ENCODE results near the gene ZFP1.
"Not testable (repeated sequence)": the region's sequence is repeated elsewhere in the genome, so short reads cannot be mapped to it uniquely, and the experiment has no call there.

ZFP1 gene

DNA sequence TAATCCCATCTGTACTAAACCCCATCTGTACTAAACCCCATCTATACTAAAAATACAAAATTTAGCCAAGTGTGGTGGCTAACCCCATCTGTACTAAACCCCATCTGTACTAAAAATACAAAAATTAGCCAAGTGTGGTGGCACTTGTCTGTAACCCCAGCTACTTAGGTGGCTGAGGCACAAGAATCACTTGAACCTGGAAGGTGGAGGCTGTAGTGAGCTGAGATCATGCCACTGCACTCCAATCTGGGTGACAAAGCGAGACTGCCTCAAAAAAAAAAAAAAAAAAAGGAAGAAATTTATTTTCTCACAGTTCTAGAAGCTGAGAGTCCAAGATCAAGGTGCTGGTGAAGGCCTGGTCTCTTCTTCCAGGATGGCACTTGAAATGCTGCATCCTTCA, 12.1 kb downstream of the ZFP1 start:
- DNase-seq, result no peak

DNA sequence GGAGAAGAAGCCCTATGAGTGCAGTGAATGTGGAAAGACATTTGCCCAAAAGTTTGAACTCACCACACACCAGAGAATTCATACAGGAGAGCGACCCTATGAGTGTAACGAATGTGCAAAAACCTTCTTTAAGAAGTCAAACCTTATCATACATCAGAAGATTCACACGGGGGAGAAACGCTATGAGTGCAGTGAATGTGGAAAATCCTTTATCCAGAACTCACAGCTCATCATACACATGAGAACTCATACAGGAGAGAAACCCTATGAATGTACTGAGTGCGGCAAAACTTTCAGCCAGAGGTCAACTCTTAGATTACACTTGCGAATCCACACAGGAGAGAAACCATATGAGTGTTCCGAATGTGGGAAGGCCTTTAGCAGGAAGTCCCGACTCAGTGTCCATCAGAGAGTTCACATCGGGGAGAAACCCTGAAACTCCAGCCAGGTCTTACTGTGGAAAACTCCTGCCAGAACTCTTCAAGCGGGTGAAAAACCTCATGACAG, 21.6 kb downstream of the ZFP1 start:
- DNase-seq, result no peak

DNA sequence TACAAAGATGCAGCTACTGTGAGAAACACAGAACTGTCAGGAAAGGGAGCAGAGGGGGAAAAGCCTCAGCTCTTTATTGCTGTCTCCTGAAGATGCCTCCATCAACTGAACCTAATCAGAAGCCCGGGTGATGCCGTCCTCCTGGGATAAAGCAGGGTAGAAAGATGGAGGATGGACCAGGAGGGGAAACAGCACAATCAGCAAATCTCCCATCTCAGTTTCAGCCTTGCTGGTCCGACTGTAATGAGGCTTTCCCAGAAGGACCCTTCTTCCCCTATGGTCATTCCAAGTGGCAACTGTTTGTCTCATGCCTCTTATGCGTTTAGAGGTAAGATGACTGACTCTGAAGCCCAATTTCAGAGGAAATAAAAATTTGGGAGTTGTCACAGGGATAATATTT, 24.3 kb downstream of the ZFP1 start:
- no peak for DNase-seq

DNA sequence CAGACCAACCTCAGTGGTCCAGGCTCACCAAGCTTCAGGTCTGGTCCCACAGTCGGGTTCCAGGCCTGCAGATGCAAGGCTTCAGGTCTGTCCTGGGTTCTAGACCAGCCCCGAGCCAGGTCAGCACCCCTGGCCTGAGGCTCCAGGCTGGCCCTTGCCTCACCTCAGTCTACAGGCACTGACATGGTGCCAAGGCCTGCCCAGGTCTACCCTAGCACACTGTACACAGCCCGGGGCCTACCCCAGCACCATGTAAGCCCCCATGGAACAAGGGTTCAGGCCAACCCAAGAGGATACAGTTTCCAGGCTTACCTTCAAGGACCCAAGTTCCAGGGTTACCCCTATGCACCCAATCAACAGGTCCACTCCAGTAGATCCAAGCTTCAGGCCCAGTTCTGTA, 26.8 kb downstream of the ZFP1 start:
- no peak for DNase-seq

DNA sequence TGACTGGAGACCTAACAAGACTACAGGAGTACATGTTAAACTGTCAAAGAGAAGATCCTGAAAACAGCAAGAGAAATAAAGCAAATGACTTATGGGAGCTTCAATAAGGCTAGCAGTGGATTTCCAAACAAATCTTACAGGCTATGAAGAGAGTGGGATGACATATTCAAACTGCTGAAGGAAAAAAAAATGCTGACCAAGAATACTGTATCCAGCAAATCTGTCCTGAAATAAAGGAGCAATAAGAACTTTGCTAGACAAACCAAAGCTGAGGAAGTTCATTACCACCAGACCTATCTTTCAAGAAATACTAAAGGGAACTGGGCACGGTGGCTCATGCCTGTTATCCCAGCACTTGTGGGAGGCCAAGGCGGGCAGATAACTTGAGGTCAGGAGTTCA, 28.6 kb downstream of the ZFP1 start:
- DNase-seq, result no peak

DNA sequence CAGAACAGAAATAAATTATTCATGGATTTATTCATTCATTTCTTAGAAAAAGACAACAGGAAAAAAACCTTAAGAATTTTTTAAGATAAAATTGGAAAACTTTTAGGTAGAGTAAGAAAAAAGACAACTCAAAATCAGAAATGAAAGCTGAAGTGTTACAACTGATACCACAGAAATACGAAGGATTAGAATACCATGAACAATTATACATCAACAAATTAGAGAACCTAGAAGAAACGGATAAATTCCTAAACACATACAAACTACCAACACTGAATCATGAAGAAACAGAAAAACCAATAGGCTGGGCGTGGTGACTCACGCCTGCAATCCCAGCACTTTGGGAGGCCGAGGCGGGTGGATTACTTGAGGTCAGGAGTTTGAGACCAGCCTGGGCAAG, 30.9 kb downstream of the ZFP1 start:
- no peak for DNase-seq

DNA sequence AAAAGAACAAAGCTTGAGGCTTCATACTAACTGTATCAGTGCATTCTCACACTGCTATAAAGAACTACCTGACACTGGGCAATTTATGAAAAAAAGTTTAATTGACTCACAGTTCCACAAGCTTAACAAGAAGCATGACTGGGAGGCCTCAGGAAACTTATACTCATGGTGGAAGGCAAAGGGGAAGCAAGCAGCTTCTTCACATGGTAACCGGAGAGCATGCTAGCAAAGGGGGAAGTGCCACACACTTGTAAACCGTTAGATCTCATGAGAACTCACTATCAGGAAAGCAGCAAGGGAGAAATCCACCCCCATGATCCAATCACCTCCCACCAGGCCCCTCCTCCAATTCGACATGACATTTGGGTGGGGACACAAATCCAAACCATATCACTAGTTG, 33.3 kb downstream of the ZFP1 start:
- no peak for DNase-seq

DNA sequence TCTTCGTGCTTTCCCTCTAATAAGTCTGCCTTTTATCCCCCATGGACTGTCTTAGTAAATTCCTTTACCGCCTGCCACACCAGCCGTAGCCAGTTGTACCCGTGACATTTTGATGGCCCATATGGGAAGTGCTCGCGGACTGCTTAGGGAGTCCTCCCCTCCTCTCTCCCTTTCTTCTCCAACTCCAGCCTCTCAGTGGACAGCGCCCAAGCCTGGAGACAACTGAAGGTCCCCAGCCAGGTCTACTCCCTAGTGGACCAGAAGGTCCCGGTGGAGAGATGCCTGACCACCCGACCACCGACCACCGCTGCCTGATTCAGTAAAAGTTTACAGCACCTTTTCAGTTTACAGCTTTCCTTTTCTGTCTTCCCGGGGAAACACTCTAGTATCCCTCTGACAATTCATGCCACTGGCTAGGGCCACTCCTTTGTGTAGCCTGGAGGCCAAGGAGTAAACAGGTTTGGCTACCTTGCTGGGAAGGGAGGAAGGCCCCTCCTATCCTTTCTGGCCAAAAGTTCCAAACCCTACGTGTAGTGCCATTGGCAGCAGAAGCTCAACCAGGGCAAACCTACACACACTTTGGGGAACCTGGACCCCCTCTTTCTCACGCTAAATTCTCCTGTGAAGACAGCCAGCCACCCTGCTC, 40.6 kb downstream of the ZFP1 start:
- no peak for DNase-seq

DNA sequence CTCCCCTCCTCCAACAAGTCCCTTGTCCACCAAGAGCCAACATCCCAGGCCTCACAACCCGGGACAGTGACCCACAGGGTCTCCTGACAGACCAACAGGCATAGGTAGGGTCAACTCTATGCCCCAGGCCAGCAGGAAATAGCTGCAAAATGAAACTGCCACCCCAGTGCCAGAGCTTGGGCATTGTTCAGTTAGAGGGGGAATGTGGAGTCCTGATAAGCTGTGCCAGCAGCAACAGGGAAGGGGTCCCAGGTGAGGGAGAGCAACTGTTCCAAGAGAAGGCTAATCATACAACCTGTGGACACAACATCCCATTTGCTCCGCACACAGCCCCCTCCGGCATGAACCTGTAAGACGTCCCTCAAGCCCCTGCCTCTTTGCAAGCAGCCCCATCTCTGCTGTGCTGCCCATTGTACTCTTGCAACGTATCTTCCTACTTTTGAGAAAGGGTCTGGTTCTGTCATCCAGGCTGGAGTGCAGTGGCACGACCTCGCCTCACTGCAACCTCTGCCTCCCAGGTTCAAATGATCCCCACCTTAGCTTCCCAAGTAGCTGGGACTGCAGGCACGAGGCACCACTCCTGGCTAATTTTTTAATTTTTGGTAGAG, 41.4 kb downstream of the ZFP1 start:
- DNase-seq, result no peak

DNA sequence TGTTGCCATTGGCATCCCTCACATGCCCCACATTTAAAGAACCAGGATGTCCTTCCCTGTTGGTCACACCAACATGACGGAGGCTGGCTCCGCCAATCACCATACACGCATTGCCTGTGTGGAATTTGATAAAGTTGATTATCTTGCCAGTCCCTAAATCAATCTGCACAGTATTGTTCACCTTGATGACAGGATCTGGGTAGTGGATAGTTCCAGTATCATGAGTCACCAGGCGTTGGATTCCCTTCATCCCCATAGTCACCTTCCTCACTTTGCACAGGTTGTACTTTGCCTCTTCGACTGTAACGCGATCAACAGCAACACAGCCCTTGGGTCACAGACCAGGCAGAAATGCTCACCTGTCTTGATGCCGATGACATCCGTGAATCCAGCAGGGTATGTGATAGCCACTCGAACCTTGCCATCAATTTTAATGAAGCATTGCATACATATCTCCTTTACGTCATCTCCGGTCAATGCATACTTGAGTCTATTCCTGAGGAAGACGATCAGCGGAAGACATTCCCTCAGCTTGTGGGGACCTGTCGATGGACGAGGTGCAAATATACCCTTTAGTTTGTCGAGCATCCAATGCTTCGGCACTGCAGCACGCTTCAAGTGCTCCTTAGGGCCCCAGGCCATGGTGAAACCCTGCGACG, 44.4 kb downstream of the ZFP1 start:
- DNase-seq, result no peak

DNA sequence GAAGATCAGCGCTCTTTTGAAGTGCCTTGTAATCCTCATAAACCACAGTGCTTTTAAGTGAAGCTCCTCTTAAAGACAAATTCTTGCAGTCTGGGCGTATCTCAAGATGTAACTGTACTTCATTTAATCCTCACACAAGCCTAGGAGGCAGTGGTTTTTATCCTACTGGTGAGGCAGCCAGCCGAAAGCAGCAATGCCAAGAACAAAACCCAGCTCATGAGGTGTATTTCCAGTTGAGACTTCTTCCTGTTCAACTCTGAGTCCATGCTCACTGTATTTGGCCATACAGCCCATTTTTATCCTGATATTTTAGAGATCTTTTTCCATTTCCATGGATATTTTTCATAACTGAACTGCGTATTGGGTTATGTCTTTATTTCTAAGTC, 44.9 kb downstream of the ZFP1 start:
- no peak for DNase-seq

DNA sequence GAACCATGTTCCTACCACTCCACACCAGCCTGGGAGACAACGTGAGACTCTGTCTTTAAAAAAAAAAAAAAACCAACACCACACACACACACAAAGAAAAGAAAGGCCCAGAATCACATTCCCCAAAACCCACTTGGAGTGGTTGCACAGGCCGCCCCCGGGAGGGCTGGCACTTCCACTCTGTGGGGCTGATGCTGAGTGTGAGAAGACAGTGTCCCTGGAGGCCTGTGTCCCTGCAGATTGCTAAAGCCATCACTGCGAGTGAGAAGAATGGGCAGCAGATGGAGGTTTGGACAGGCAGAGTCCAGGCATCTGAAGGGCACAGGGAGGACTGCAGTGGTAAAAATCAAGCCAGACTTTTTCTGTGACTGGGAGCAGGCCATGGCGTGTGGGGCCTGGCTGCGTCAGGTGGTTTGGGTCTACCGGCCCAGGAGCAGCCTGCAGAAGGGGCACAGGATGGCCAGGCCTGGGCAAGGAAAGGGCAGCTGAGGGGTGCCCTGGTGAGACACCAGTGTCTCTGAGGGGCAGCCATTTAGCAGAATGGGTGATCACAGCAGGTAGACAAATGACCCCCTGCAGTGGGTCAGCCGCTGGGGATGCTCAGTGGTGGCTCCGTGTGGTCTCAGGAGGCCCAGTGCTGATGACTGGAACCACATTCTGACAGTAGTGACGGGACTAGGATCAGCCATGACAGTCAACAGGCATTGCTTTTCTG, 45.6 kb downstream of the ZFP1 start:
- DNase-seq, result no peak

DNA sequence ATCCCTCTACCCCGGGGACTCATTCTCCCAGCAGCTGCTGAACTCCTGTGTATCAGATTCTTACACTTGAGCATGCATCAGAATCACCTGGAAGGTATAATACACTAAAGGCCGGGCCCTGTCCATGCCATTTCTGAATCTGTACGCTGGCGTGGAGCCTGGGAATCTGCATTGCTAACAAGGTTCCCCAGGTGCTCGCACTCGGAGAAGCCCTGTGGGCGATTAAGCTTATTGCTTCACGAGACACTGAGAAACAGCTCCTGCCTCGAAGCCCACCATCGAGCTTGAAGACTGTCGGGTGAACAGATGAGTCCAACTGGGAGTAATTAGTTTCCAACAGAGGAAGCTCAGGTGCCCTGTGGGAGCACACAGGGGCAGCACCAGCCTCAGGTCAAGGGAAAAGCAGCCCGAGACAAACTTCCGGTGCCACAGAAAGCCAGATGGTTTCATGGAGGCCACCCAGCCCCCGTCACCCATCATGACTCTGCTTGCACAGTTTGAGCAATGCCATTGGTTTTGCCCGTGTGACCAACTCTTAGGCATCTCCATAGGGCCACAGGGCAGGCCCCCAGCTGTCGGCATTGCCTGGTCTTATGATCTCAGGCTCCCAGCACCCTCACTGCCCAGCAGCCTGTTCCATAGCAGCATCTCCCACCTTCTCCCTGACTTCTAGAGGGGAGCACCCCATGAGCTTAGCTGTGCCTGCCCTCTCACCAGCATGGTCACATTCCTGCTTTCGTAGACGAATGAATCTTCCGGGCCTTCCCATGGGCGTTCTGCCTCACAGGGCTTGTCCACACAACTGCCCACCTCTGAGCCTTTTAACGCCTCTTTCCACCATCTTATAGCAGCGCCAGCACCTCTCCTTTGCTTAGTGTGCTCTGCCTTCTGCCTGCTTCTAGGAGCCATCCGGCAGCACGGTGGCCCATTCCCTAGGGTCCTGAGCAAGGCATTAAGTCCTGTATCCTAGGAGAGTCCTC, 47.8 kb downstream of the ZFP1 start:
- no peak for DNase-seq

DNA sequence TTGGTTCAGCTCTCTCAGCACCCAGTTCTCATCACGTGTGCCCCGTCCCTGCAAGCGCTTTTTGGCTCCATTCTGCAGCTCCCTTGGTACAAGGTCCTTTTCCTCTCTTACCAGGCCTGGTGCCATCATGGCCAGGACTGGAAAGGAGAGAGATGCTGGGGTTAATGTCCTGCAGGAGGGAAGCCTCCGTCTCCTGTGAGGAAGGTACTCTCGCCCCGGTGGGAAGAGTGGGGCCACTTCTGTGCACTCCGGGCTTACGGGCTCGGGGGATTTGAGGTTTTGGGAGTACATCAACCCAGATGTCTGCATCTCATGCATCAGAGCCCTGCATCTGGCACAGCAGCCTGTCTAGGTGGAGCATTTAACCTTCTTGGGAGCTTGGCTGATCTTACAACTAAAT, 48.5 kb downstream of the ZFP1 start:
- DNase-seq, result no peak

DNA sequence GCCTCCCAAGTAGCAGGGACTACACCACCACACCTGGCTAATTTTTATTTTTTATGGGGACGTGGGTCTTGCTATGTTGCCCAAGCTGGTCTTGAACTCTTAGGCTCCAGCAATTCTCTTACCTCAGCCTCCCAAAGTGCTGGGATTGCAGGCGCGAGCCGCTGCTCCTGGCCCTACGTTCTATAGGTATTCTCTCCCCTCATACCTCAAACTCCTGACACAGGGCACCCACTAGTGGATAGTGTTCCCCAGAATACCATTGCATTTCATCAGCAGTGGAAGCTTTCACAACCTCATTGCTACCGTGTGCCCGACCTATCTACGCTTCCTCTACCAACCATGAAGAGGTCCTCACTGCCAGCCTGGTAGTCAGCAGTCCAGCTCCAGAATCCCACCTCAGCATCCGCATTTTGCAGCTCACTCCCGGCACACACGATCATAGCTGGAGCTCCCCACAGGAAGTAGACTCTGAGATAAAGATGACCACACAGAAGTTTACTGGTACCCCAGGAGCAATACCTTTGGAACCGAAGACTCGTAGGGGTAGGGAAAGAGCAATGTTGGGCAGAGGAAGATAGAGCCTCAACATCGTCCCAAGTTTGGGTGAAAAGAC, 49.3 kb downstream of the ZFP1 start:
- no peak for DNase-seq

DNA sequence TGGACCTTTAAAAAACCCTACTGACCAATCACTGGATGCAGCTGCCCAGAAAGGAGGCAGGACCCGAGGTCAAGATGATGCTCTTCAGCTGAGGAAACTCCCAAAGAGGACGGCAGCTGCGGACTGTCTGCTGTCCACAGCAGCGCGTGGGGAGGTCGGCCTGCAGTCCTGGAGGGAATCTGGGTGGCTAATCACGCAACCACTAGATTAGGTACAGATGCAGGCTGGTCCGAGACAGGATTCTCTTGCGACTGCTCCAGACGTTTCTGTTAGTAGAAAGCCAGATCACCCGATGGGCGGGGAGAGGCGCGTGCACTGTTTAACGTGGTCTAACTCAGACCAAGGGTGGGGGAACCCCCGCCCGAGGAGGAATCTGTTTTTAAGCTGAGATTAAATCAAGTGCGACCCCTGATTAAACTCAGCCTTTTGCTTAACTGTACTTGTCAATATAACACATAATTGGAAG, 49.8 kb downstream of the ZFP1 start:
- DNase-seq, result no peak

DNA sequence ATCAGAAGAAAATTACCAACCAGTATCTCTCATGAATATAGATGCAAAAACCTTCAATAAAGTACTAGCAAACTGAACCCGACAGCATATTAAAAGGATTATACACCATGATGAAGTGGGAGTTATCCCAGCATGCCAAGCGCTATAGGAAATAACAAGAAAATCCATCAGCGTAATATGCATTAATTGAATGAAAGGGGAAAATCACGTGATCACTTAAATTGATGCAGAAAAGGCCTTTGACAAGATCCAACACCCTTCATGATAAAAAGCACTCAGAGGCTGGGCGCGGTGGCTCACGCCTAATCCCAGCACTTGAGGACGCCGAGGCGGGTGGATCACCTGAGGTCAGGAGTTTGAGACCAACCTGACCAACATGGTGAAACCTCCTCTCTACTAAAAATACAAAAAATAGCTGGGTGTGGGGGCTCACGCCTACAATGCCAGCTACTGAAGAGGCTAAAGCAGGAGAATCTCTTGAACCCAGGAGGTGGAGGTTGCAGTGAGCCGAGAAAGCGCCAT, 53.8 kb downstream of the ZFP1 start:
- no peak for DNase-seq

DNA sequence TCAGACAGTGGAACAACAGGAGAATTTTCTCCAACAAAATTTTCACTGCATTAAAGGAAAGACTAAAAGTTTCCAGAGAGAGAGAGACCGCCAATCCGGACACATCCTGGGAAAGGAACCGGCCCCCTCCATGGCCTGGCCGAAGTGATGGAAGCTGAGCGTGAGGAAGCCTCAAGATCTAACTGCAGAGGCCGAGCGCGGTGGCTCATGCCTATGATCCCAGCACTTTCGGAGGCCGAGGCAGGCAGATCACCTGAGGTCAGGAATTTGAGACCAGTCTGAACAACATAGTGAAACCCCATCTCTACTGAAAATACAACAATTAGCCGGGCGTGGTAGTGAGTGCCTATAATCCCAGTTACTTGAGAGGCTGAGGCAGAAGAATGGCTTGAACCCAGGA, 54.8 kb downstream of the ZFP1 start:
- DNase-seq, result no peak

DNA sequence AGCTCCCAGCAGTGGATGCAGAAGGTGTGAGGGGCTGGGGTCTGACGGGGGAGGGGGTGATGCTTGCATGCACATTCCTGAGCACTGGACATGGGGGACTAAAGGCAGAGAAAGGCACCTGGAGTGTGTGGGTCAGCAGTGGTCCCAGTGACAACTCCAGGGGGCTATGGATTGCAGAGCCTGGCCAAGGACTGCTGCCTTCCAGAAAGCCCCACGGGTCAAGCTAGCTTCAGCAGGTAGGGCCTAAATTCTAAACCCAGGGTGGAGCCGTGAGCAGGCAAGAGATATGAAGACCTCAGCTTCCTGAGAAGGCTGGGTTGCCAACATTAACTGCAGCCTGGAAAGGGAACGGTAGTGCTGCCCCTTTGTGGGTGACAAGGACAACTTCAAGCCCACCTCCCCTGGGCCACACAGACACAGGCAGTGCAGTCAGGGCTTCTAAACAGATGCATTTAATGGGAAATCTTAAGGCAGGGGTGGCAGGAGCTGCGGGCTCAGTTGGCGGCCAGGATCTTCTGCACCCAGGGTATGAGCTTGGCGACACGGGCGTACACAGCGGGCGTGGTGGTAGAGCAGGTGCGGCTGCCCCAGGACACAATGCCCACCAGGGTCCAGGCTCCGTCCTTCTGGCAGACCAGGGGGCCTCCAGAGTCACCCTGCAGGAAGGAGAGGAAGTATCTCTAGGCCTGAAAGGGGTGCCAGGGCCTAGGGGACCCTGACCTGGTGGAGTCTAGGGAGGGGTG, 55.5 kb downstream of the ZFP1 start:
- DNase-seq, result no peak

DNA sequence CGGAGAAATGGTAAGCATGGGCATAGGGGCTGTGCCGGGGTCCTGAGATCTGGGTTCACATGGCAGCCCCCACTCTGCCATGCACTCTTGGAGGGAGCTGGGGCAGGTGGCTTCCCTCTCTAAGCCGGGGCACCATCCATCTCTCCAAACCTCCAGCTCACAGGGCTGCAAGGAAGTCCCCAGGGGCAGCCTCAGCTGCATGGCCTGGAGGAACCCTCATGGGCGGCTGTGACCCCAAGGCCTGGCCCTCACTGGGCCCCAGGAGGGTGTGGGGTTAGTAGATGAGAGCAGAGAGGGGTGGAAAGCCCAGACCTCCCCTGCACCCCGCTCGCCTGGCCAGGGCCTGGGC, 56.1 kb downstream of the ZFP1 start:
- no peak for DNase-seq

DNA sequence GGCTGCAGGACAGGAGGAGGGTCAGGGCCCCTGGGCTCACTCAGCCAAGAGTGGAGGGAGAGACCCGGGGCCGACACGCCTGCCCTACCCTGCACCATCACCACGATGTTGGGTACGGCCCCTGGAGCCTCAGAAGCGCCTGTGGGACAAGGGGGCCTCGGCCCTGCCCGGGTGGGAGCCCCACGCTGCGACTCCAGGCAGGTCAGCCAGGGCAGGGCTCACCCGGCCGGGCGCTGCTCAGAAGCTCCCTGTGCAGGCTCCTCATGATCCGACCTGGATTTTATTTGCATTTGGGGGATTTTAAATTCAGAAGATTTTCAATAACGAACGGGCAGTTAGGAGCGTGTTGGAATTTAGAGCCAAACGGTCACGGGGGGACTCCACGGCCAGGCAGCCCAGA, 56.6 kb downstream of the ZFP1 start:
- DNase-seq, result not testable (repeated sequence)

All from SIG-M5 (cell line).